ENCODE measurements around the gene ZNF516.

Gene ZNF516

GRCh38 chr18:76421685-76422078, 73.4 kb downstream of the ZNF516 start:
- no peak for DNase-seq (ENCODE audit: low read depth)

GRCh38 chr18:76420898-76421684, 74.0 kb downstream of the ZNF516 start:
- no peak for DNase-seq (ENCODE audit: low read depth)

GRCh38 chr18:76419811-76420210, 75.2 kb downstream of the ZNF516 start:
- no peak for DNase-seq (ENCODE audit: low read depth)

- DNase-seq (ENCODE audit: low read depth) = no peak
Observed at GRCh38 chr18:76416911-76417310, 78.1 kb downstream of the ZNF516 start.

GRCh38 chr18:76414936-76415621, 80.0 kb downstream of the ZNF516 start:
- DNase-seq (ENCODE audit: low read depth) = no peak

GRCh38 chr18:76412818-76413565, 82.0 kb downstream of the ZNF516 start:
- no peak for DNase-seq (ENCODE audit: low read depth)

GRCh38 chr18:76412010-76412817, 82.8 kb downstream of the ZNF516 start:
- DNase-seq (ENCODE audit: low read depth) = no peak

- no peak for DNase-seq (ENCODE audit: low read depth)
Observed at GRCh38 chr18:76410660-76411417, 84.2 kb downstream of the ZNF516 start.

GRCh38 chr18:76410033-76410432, 85.0 kb downstream of the ZNF516 start:
- DNase-seq (ENCODE audit: low read depth) = no peak

GRCh38 chr18:76408480-76409067, 86.5 kb downstream of the ZNF516 start:
- DNase-seq (ENCODE audit: low read depth) = no peak

GRCh38 chr18:76407681-76408080, 87.4 kb downstream of the ZNF516 start:
- DNase-seq (ENCODE audit: low read depth) = no peak

- no peak for DNase-seq (ENCODE audit: low read depth)
Observed at GRCh38 chr18:76406791-76407190, 88.3 kb downstream of the ZNF516 start.

- no peak for DNase-seq (ENCODE audit: low read depth)
Observed at GRCh38 chr18:76405681-76406356, 89.2 kb downstream of the ZNF516 start.

- DNase-seq (ENCODE audit: low read depth) = no peak
Observed at GRCh38 chr18:76405280-76405679, 89.8 kb downstream of the ZNF516 start.

GRCh38 chr18:76404345-76404831, 90.7 kb downstream of the ZNF516 start:
- DNase-seq (ENCODE audit: low read depth) = no peak

- DNase-seq (ENCODE audit: low read depth) = no peak
Observed at GRCh38 chr18:76402026-76402990, 92.7 kb downstream of the ZNF516 start.

GRCh38 chr18:76401498-76401897, 93.5 kb downstream of the ZNF516 start:
- no peak for DNase-seq (ENCODE audit: low read depth)

GRCh38 chr18:76399613-76400391, 95.2 kb downstream of the ZNF516 start:
- no peak for DNase-seq (ENCODE audit: low read depth)
